Measurements from ENCODE around the gene AKT1S1. TPM values are rescaled to one million over a fixed set of nuclear protein-coding genes. Genes with fewer than 3 reads are reported as not detected.

The AKT1S1 gene
- total RNA-seq, 2 donors from 2014 or later = 15.2 to 20.7 TPM

GRCh38 chr19:49840736-49841249 lies 36.4 kb downstream of the AKT1S1 start:
- H3K27ac ChIP-seq = no peak overlapping the region
- peaks cover 24% of the 10 kb centered on the region for H3K36me3 ChIP-seq

GRCh38 chr19:49840321-49840720 lies 36.8 kb downstream of the AKT1S1 start:
- Histone ChIP-seq H3K27ac (no peak overlapping the region), H3K4me1 (ENCODE audit: control insufficient read depth in 1 of 2, low read depth in 2 of 2) (no peaks in the 10 kb centered on the region), H3K36me3 (peaks cover 28% of the 10 kb centered on the region), H3K4me3 (no peak overlapping the region), H3K27me3 (replicated peaks; ENCODE audit: insufficient read depth) (no peaks in the 10 kb centered on the region), H3K9me3 (no peaks in the 10 kb centered on the region)
- ATAC-seq (ENCODE audit: insufficient number of reproducible peaks, low FRiP score, low read depth) = no peak
- DNase-seq (ENCODE audit: low spot score) = no peak
- TF ChIP-seq CTCF (IDR thresholded peaks at IDR 0.05) = no peak

More at GRCh38 chr19:49840736-49841249, 36.4 kb downstream of the AKT1S1 start:
- DNase-seq (ENCODE audit: low spot score) = no peak
- H3K9me3 ChIP-seq = no peaks in the 10 kb centered on the region
- no peak for TF ChIP-seq CTCF (IDR thresholded peaks at IDR 0.05)
- no peaks in the 10 kb centered on the region for H3K4me1 ChIP-seq (ENCODE audit: control insufficient read depth in 1 of 2, low read depth in 2 of 2)
- ATAC-seq (ENCODE audit: insufficient number of reproducible peaks, low FRiP score, low read depth) = no peak
- no peak overlapping the region for H3K4me3 ChIP-seq
- no peaks in the 10 kb centered on the region for H3K27me3 ChIP-seq (replicated peaks; ENCODE audit: insufficient read depth)

GRCh38 chr19:49839713-49840112 lies 37.4 kb downstream of the AKT1S1 start:
- Histone ChIP-seq H3K4me3 (no peak overlapping the region), H3K27ac (no peak overlapping the region), H3K4me1 (ENCODE audit: control insufficient read depth in 1 of 2, low read depth in 2 of 2) (no peaks in the 10 kb centered on the region), H3K9me3 (no peaks in the 10 kb centered on the region), H3K36me3 (peaks cover 34% of the 10 kb centered on the region), H3K27me3 (replicated peaks; ENCODE audit: insufficient read depth) (no peaks in the 10 kb centered on the region)
- TF ChIP-seq CTCF (IDR thresholded peaks at IDR 0.05) = no peak
- no peak for ATAC-seq (ENCODE audit: insufficient number of reproducible peaks, low FRiP score, low read depth)
- no peak for DNase-seq (ENCODE audit: low spot score)

- H3K27me3 ChIP-seq (replicated peaks; ENCODE audit: insufficient read depth) = no peaks in the 10 kb centered on the region
- H3K9me3 ChIP-seq = no peaks in the 10 kb centered on the region
- H3K27ac ChIP-seq = no peak overlapping the region
- TF ChIP-seq CTCF (IDR thresholded peaks at IDR 0.05) = no peak
- H3K4me1 ChIP-seq (ENCODE audit: control insufficient read depth in 1 of 2, low read depth in 2 of 2) = no peaks in the 10 kb centered on the region
- DNase-seq (ENCODE audit: low spot score) (no peak), ATAC-seq (ENCODE audit: insufficient number of reproducible peaks, low FRiP score, low read depth) (no peak)
- peaks cover 41% of the 10 kb centered on the region for H3K36me3 ChIP-seq
- H3K4me3 ChIP-seq = no peak overlapping the region
Measured at GRCh38 chr19:49838885-49839588, 38.1 kb downstream of the AKT1S1 start.

GRCh38 chr19:49837425-49837824 lies 39.7 kb downstream of the AKT1S1 start:
- no peak for DNase-seq (ENCODE audit: low spot score)
- H3K4me3 ChIP-seq = no peak overlapping the region
- H3K4me1 ChIP-seq (ENCODE audit: control insufficient read depth in 1 of 2, low read depth in 2 of 2) = no peaks in the 10 kb centered on the region
- ATAC-seq (ENCODE audit: insufficient number of reproducible peaks, low FRiP score, low read depth) = no peak
- peaks cover 54% of the 10 kb centered on the region for H3K36me3 ChIP-seq
- H3K27me3 ChIP-seq (replicated peaks; ENCODE audit: insufficient read depth) = no peaks in the 10 kb centered on the region
- H3K9me3 ChIP-seq = no peaks in the 10 kb centered on the region
- H3K27ac ChIP-seq = no peak overlapping the region
- TF ChIP-seq CTCF (IDR thresholded peaks at IDR 0.05) = no peak

Data from thoracic aorta (tissue), 2 donors.